ENCODE measurements around the gene STK32A.

- TF ChIP-seq CTCF (optimal IDR thresholded peaks at IDR 0.05 in 1 of 3, IDR thresholded peaks at IDR 0.05 in 1 of 3, conservative IDR thresholded peaks at IDR 0.05 in 1 of 3; ENCODE audit: extremely low read depth in 1 of 3, insufficient read depth in 2 of 3, low read length in 3 of 3): no peak
- TF ChIP-seq EZH2 (IDR thresholded peaks at IDR 0.05; ENCODE audit: low read length): no peak
Observed at GRCh38 chr5:147310059-147310704, 75.4 kb downstream of the STK32A start.

Measured in keratinocyte (primary cell).